ENCODE measurements around the gene DTD1. TPM values are rescaled to one million over a fixed set of nuclear protein-coding genes. Genes with fewer than 3 reads are reported as not detected.

DTD1 gene
- total and polyA plus RNA-seq, 2 of the 13 experiments (the other 11 are each of a cell fraction or from before 2014, with no cell fraction given): 41.2 to 79.3 TPM

DNA sequence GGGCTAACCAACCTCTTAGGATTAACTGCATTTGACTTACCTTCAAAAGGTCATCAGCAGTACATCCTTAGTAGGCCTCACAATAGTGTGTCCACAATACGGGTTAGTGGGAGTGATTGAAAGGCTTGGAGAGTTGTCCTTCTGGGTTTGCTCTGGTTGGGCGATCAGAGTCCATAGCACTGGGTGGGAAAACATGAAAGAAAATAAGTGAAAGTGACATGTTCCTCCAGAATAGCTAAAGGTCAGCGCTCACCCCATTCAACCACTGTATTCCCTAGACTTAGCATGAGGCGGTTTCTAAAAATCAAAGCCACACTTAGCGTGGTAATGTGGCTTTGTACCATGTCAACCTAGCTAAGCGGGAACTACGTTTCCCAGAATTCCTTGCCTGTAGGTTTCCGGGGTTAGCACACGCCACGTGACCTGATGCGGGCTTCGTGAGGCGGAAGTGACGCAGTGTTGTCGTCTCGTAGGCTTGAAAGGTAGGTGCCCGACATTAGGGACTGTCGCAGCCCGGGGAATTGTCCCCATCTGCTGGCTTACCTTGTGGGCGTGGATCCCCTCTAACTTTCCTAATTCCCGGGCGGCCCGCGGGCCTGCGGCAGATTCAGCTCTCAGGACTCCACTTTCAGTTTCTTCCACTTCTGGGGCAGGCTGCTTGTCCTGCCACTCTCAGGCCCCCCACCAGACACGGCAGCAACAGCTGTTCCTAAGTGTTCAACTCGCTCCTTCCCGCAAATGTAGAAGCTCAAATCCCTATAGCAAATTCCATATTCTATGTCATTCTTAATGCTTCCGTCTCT lies 206.0 kb downstream of the DTD1 start (continued):
- TF ChIP-seq, protein P1, sequence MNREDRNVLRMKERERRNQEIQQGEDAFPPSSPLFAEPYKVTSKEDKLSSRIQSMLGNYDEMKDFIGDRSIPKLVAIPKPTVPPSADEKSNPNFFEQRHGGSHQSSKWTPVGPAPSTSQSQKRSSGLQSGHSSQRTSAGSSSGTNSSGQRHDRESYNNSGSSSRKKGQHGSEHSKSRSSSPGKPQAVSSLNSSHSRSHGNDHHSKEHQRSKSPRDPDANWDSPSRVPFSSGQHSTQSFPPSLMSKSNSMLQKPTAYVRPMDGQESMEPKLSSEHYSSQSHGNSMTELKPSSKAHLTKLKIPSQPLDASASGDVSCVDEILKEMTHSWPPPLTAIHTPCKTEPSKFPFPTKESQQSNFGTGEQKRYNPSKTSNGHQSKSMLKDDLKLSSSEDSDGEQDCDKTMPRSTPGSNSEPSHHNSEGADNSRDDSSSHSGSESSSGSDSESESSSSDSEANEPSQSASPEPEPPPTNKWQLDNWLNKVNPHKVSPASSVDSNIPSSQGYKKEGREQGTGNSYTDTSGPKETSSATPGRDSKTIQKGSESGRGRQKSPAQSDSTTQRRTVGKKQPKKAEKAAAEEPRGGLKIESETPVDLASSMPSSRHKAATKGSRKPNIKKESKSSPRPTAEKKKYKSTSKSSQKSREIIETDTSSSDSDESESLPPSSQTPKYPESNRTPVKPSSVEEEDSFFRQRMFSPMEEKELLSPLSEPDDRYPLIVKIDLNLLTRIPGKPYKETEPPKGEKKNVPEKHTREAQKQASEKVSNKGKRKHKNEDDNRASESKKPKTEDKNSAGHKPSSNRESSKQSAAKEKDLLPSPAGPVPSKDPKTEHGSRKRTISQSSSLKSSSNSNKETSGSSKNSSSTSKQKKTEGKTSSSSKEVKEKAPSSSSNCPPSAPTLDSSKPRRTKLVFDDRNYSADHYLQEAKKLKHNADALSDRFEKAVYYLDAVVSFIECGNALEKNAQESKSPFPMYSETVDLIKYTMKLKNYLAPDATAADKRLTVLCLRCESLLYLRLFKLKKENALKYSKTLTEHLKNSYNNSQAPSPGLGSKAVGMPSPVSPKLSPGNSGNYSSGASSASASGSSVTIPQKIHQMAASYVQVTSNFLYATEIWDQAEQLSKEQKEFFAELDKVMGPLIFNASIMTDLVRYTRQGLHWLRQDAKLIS (CRISPR knock-in tag; IDR thresholded peaks at IDR 0.05): no peak
- TF ChIP-seq TEAD2 (CRISPR knock-in tag; IDR thresholded peaks at IDR 0.05): peak; percentile 72; the same call in 1 of the 2 replicates
- TF ChIP-seq, protein P2, sequence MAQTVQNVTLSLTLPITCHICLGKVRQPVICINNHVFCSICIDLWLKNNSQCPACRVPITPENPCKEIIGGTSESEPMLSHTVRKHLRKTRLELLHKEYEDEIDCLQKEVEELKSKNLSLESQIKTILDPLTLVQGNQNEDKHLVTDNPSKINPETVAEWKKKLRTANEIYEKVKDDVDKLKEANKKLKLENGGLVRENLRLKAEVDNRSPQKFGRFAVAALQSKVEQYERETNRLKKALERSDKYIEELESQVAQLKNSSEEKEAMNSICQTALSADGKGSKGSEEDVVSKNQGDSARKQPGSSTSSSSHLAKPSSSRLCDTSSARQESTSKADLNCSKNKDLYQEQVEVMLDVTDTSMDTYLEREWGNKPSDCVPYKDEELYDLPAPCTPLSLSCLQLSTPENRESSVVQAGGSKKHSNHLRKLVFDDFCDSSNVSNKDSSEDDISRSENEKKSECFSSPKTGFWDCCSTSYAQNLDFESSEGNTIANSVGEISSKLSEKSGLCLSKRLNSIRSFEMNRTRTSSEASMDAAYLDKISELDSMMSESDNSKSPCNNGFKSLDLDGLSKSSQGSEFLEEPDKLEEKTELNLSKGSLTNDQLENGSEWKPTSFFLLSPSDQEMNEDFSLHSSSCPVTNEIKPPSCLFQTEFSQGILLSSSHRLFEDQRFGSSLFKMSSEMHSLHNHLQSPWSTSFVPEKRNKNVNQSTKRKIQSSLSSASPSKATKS (CRISPR knock-in tag; IDR thresholded peaks at IDR 0.05): no peak
- TF ChIP-seq CREB1 (IDR thresholded peaks at IDR 0.05): peak; percentile 95
- peak; percentile 99 for TF ChIP-seq CREB1 (CRISPR knock-in tag; IDR thresholded peaks at IDR 0.05)
- peak; percentile 58; the same call in 1 of the 2 replicates for TF ChIP-seq ZNF33B (CRISPR knock-in tag; IDR thresholded peaks at IDR 0.05)
- TF ChIP-seq ZNF451 (CRISPR knock-in tag; IDR thresholded peaks at IDR 0.05): no peak
- peak; percentile 72 for TF ChIP-seq ZBTB21 (CRISPR knock-in tag; IDR thresholded peaks at IDR 0.05)
- no peak for TF ChIP-seq ZNF432 (CRISPR knock-in tag; IDR thresholded peaks at IDR 0.05; ENCODE audit: borderline replicate concordance)
- 0 out of 2 replicates have a peak, but pooled peaks have one; percentile 55 for TF ChIP-seq SIX4 (CRISPR knock-in tag; IDR thresholded peaks at IDR 0.05)
- peak; percentile 71 for TF ChIP-seq RXRA (CRISPR knock-in tag; IDR thresholded peaks at IDR 0.05)
- TF ChIP-seq, protein P3, sequence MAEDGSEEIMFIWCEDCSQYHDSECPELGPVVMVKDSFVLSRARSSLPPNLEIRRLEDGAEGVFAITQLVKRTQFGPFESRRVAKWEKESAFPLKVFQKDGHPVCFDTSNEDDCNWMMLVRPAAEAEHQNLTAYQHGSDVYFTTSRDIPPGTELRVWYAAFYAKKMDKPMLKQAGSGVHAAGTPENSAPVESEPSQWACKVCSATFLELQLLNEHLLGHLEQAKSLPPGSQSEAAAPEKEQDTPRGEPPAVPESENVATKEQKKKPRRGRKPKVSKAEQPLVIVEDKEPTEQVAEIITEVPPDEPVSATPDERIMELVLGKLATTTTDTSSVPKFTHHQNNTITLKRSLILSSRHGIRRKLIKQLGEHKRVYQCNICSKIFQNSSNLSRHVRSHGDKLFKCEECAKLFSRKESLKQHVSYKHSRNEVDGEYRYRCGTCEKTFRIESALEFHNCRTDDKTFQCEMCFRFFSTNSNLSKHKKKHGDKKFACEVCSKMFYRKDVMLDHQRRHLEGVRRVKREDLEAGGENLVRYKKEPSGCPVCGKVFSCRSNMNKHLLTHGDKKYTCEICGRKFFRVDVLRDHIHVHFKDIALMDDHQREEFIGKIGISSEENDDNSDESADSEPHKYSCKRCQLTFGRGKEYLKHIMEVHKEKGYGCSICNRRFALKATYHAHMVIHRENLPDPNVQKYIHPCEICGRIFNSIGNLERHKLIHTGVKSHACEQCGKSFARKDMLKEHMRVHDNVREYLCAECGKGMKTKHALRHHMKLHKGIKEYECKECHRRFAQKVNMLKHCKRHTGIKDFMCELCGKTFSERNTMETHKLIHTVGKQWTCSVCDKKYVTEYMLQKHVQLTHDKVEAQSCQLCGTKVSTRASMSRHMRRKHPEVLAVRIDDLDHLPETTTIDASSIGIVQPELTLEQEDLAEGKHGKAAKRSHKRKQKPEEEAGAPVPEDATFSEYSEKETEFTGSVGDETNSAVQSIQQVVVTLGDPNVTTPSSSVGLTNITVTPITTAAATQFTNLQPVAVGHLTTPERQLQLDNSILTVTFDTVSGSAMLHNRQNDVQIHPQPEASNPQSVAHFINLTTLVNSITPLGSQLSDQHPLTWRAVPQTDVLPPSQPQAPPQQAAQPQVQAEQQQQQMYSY (CRISPR knock-in tag; IDR thresholded peaks at IDR 0.05): 0 out of 2 replicates have a peak, but pooled peaks have one; percentile 39
- TF ChIP-seq, protein P4, sequence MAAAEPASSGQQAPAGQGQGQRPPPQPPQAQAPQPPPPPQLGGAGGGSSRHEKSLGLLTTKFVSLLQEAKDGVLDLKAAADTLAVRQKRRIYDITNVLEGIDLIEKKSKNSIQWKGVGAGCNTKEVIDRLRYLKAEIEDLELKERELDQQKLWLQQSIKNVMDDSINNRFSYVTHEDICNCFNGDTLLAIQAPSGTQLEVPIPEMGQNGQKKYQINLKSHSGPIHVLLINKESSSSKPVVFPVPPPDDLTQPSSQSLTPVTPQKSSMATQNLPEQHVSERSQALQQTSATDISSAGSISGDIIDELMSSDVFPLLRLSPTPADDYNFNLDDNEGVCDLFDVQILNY (CRISPR knock-in tag; conservative IDR thresholded peaks at IDR 0.05): peak; percentile 24; the same call in 1 of the 2 replicates
- TF ChIP-seq ZNF839 (CRISPR knock-in tag; IDR thresholded peaks at IDR 0.05; ENCODE audit: borderline replicate concordance): peak; percentile 84
